UCSD-AML1 (cell line): ENCODE data around the gene SRRM4.
A peak's percentile ranks its signal among the peaks of the same experiment; 100 is the strongest.

Experiments used
- DNase-seq: peaks from one replicate; lab custom pipeline; 2025; ENCODE audit not compliant: unreplicated experiment; lab: John Stamatoyannopoulos, UW

The SRRM4 gene

GRCh38 chr12:119200601-119201000 is 219.3 kb downstream of the SRRM4 start:
- DNase-seq, result no peak

- no peak for DNase-seq
Measured at GRCh38 chr12:119201789-119202543, 220.6 kb downstream of the SRRM4 start.

- no peak for DNase-seq
Measured at GRCh38 chr12:119202544-119202943, 221.2 kb downstream of the SRRM4 start.

- DNase-seq, result no peak
Measured at GRCh38 chr12:119204131-119204530, 222.8 kb downstream of the SRRM4 start.

GRCh38 chr12:119204671-119205285 is 223.4 kb downstream of the SRRM4 start:
- no peak for DNase-seq

- peak; percentile 23 for DNase-seq
Measured at GRCh38 chr12:119206348-119207062, 225.2 kb downstream of the SRRM4 start.

- no peak for DNase-seq
Measured at GRCh38 chr12:119207063-119207560, 225.8 kb downstream of the SRRM4 start.

- no peak for DNase-seq
Measured at GRCh38 chr12:119208626-119209061, 227.3 kb downstream of the SRRM4 start.

GRCh38 chr12:119211884-119212283 is 230.5 kb downstream of the SRRM4 start:
- no peak for DNase-seq
